HG03442 (cell line): ENCODE measurements around the gene KRTAP1-5.
"Not testable (repeated sequence)": the region's sequence is repeated elsewhere in the genome, so short reads cannot be mapped to it uniquely, and the experiment has no call there.

ENCODE experiments used
- ATAC-seq: cut with Tn5 transposase; IDR thresholded peaks from one replicate; pipeline ENCODE4 v1.9.1; 2021; ENCODE audit warnings: mild to moderate bottlenecking, moderate library complexity; ENCODE audit not compliant: unreplicated experiment

KRTAP1-5 gene

DNA sequence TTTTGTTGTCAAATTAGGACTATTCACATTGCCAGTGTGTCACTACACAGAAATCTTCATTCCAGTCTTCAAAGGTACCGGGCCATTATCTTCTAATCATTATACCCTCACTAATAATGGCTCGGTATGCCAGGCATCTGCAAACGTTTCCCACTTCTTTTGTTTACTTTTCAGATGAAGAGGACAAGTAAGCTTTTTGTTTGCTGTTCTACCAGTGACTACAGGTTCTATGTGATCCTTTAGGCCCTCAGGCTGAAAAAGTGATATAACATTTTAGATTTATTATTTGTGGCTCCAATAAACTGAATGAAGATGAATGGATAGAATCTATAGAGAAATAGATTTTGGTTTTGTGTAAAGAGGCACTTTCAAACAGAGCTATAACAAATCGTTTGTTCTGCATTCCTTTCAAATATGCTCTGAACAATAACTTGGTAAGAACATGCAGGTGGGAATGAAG is 17.7 kb downstream of the KRTAP1-5 start:
- ATAC-seq: no peak

GRCh38 chr17:41008811-41009210 is 18.2 kb downstream of the KRTAP1-5 start, which contains the start of gene KRTAP3-1:
KRTAP3-1 (minus strand) TSS chr17:41009128; CDS start chr17:41009074, 54 bp downstream.
- no peak for ATAC-seq

DNA sequence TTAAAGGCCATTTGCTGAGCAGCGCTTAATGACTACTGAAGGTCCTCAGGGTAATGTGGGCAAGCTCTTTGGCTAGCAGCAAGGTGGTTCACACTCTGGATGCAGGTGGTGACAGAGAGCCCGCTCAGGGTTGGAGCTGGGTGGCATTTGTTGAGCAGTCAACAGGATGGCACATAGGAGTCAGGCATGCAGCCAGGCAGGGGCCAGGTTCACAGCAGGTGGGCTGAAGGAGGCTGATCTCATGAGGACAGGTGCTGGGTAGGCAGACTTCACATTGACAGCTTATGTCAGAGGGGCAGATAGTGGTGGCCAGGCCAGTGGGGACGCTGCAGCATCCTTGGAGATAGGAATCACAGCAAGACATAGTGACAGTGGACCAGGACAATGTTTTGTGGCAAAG is 22.6 kb downstream of the KRTAP1-5 start:
- ATAC-seq: no peak

- ATAC-seq: no peak
Measured at GRCh38 chr17:41003926-41004325, 23.1 kb downstream of the KRTAP1-5 start.

- no peak for ATAC-seq
Measured at GRCh38 chr17:41002814-41003213, 24.2 kb downstream of the KRTAP1-5 start.

- no peak for ATAC-seq
Measured at GRCh38 chr17:41001795-41002194, 25.2 kb downstream of the KRTAP1-5 start.

DNA sequence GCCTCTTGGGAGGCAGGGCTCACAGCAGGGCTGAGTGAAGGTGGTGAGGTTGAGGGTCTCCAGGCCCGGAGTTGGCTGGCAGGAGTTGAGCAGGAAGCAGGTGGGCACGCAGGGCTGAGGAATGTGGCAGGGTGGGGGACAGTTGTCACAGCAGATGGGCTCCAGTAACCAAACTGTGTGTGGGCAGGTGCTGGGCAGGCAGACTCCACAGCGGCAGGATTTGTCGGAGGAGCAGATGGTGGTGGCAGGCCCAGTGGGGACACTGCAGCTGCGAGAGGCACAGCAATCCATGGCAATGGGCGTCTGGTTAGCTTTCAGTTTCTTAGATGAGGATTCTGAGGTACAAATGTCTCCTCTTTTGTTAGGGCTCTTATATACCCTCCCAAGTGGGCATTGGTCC is 27.4 kb downstream of the KRTAP1-5 start, which contains the start of gene KRTAP3-2:
TSS of gene KRTAP3-2 (minus strand) at position 344 of the 400 bp plus-strand sequence. CDS start at position 291, 53 bp downstream.
- ATAC-seq: not testable (repeated sequence)

GRCh38 chr17:40997361-40997760 is 29.6 kb downstream of the KRTAP1-5 start:
- ATAC-seq: no peak

GRCh38 chr17:40996829-40997228 is 30.2 kb downstream of the KRTAP1-5 start:
- ATAC-seq: no peak

- ATAC-seq: no peak
Measured at GRCh38 chr17:40995116-40995515, 31.9 kb downstream of the KRTAP1-5 start.

GRCh38 chr17:40993839-40994238 is 33.2 kb downstream of the KRTAP1-5 start, which contains the start of gene KRTAP3-3:
KRTAP3-3 (minus strand) TSS chr17:40994164; CDS start chr17:40994097, 67 bp downstream.
- ATAC-seq: no peak

GRCh38 chr17:40993084-40993483 is 33.9 kb downstream of the KRTAP1-5 start:
- no peak for ATAC-seq

- ATAC-seq: no peak
Measured at GRCh38 chr17:40992666-40993065, 34.3 kb downstream of the KRTAP1-5 start.

DNA sequence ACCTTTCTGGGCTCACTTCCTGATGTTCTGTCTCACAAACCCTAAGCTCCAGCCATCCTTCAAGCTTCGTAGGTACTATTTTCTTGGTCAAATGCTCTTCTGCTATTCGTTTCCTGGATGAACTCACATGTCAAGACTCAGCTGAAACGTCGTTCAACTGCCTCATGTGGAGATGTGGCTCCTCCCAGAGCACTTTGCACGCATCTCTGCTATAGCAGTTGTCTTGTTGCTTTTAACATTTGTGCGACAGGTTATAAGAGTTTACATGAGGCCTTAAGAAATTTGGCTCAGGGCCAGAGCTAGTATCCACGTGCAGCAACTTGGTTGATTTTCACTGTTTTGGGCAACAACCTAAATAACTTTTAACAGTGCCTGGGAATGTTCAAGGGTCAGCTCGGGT is 40.1 kb downstream of the KRTAP1-5 start:
- ATAC-seq: no peak

- no peak for ATAC-seq
Measured at GRCh38 chr17:40984226-40984625, 42.8 kb downstream of the KRTAP1-5 start, which contains the start of gene KRT40. KRT40 (minus strand) TSS chr17:40984326; CDS start chr17:40984273, 53 bp downstream.

GRCh38 chr17:40981115-40981514 is 45.9 kb downstream of the KRTAP1-5 start:
- no peak for ATAC-seq

- ATAC-seq: no peak
Measured at GRCh38 chr17:40980596-40980995, 46.4 kb downstream of the KRTAP1-5 start.

GRCh38 chr17:40980117-40980516 is 46.9 kb downstream of the KRTAP1-5 start:
- ATAC-seq: no peak

- no peak for ATAC-seq
Measured at GRCh38 chr17:40978575-40979151, 48.3 kb downstream of the KRTAP1-5 start.
